Fibroblast of pulmonary artery (primary cell): Measurements from ENCODE around the gene RPS4Y2.

Experiments
- DNase-seq: peaks from one replicate; pipeline ENCODE4 v3.0.0-alpha.2; 2010; ENCODE audit warnings: low read depth
- H3K4me3 ChIP-seq: replicated peaks from 2 replicates; pipeline ENCODE4 v1.5.1; 2011; ENCODE audit warnings: low read depth, mild to moderate bottlenecking, control low read depth, low read length, moderate library complexity
- TF ChIP-seq, protein P1 (sequence below): IDR thresholded peaks from 2 replicates; pipeline ENCODE4 v1.5.1; 2011; ENCODE audit warnings: mild to moderate bottlenecking, control low read depth, low read length, inconsistent platforms; ENCODE audit errors: missing control alignments

Gene RPS4Y2

DNA sequence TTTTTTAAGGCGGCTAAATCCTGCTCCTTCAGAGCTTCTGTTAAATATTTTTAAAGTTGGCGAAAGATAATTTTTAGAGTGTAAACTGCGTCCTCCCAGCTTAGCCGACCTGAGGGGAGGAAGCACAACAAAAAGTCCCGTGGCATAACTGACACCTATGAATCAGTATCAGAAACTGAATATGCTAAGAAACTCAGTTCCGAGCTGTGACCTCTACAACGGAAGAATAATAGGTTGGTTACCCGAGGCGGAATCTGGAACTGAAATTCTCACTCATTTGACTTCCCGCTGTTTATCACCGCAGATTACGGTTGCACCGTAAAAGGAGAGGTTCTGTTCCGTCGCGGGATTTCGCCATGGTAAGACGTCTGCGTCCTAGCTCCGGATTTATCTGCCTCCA lies at the start of gene RPS4Y2:
Gene RPS4Y2, plus strand, starts transcription at position 301 of the 400 bp plus-strand sequence. Its CDS starts 56 bp downstream, at position 357.
- DNase-seq, result no peak
- H3K4me3 ChIP-seq, result no peak within 1 kb of the TSS
- TF ChIP-seq, protein P1, sequence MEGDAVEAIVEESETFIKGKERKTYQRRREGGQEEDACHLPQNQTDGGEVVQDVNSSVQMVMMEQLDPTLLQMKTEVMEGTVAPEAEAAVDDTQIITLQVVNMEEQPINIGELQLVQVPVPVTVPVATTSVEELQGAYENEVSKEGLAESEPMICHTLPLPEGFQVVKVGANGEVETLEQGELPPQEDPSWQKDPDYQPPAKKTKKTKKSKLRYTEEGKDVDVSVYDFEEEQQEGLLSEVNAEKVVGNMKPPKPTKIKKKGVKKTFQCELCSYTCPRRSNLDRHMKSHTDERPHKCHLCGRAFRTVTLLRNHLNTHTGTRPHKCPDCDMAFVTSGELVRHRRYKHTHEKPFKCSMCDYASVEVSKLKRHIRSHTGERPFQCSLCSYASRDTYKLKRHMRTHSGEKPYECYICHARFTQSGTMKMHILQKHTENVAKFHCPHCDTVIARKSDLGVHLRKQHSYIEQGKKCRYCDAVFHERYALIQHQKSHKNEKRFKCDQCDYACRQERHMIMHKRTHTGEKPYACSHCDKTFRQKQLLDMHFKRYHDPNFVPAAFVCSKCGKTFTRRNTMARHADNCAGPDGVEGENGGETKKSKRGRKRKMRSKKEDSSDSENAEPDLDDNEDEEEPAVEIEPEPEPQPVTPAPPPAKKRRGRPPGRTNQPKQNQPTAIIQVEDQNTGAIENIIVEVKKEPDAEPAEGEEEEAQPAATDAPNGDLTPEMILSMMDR, result no peak

DNA sequence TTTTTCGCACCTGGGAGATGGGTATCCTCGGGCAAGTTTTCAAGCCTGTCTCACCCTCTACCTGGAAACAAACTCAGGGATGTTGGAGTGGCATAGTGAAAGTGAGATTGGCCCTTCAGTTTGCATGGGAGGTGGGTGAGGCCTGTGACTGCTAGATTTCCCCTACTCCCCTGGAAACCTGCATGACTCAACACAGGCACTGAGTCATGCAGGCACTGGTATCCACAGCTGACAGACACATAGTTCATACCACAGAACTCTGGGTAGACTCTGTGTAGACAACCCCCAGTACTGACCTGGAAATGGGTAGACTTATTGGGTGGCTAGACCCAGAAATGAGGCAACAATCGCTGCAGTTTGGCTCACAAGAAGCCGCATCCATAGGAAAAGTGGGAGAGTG lies 41.5 kb upstream of the RPS4Y2 start:
- TF ChIP-seq, protein P1, result no peak
- no peak for DNase-seq

DNA sequence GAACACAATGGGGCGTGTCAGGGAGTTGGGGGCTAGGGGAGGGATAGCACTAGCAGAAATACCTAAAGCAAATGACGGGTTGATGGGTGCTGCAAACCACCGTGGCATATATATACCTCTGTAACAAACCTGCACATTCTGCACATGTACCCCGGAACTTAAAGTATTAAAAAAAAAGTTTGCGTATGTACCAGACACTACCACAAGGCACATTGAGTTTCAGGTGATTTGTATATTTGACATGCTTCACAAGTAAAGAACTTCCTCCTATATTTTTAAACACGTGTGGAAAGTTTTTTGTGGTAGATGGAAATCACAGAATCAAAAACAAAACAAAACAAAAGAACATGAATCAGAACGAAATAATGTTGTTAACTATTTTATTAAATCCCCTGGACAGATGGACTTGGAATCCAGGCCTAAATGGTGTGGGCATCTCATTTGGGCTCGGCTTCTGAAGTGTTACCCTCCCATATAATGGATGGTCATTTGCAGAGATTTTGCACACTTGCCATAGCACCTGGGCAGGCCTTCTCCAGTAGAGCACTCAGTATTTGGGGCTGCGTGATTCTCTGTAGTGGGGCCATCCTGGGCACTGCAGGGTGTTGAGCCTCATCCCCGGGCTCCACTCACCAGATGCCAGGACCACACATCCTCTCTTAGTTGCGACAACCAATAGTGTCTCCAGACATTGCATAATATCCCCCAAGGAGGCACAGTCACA lies 29.6 kb upstream of the RPS4Y2 start:
- no peak for DNase-seq
- TF ChIP-seq, protein P1, result no peak
- no peak overlapping the region for H3K4me3 ChIP-seq

More for the DNA sequence above, 41.5 kb upstream of the RPS4Y2 start:
- H3K4me3 ChIP-seq, result no peak overlapping the region

DNA sequence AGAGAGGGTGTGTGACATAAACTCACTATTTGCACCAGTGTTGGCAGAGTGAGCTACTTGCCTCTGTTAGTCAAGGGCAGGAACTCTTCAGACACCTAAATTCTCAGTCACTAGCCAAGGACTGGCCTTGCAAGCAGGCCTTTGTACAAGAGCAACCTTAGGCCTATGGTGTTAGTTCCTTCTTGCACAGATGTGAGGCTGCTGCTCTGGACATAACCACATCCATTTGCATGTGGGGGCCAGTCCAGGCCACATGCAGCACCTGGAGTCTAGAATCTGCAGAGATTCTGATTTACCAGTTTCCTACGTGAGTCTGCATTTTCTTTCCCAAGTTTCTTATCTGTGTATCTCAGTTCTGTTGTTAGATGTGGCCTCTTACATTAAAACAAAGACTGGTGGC lies 20.7 kb upstream of the RPS4Y2 start:
- no peak overlapping the region for H3K4me3 ChIP-seq
- TF ChIP-seq, protein P1, result no peak
- DNase-seq, result no peak

DNA sequence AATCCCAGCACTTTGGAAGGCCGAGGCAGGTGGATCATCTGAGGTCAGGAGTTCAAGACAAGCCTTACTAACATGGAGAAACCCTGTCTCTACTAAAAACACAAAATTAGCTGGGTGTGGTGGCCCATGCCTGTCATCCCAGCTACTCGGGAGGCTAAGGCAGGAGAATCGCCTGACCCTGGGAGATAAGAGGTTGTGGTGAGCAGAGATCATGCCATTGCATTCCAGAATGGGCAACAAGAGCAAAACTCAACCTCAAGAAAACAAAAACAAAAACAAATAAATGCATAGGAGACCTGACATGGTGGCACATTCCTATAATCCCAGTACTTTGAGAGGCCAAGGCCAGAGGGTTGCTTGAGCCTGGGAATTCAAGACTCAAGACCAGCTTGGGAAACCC lies 16.1 kb upstream of the RPS4Y2 start:
- no peak overlapping the region for H3K4me3 ChIP-seq
- DNase-seq, result no peak
- TF ChIP-seq, protein P1, result no peak

DNA sequence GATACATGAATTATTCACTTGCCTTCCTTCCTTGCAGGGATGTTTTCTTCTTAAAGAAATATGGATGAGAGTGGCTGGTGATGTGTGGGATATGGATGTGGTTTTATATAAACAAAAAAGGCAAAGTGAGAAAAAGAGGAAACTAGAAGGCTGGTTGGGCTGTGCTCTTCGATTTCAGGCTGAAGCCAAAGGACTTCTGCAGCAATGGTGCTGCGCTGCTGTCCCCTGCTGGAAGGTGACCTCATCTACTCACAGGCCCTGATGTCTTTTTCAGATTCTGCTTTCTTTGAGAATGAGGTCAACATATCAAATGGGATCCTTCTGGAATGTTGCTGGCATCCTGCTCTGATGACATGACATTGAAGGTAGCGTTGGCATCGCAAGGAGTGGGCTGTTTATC lies 15.3 kb upstream of the RPS4Y2 start:
- TF ChIP-seq, protein P1, result peak; percentile 2
- DNase-seq, result peak; percentile 7
- H3K4me3 ChIP-seq, result no peak overlapping the region

DNA sequence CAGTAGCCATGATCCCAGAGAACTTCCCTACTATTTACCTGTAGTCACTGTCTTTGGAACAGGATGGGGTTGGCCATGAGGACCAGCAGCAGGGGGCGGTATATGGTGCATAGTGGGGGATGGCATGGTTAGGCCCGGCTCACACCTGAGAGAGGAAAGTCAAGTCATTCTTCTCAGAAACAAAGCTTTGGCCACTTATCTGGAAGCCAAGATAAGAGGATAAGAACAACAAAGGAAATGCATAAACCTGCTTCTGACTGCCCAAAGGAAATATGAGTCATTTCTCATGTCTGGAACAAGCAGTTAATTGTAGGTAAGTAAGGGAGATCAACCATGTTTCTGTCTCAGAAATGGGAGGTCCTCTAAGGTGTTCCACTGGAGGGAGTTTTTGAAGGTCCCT lies 10.8 kb upstream of the RPS4Y2 start:
- DNase-seq, result no peak
- TF ChIP-seq, protein P1, result no peak
- no peak overlapping the region for H3K4me3 ChIP-seq
